K562 (cell line): ENCODE data around the gene RNF166. TPM values are rescaled to one million over a fixed set of nuclear protein-coding genes. Genes with fewer than 3 reads are reported as not detected.

Experiments used
- ATAC-seq: fragments of 200-7000 bp; cut with Tn5 transposase; 3 replicates; pipeline ENCODE4 v1.9.1; 2020; ENCODE audit warnings: moderate library complexity
- BruUV-seq: library from RNA; stranded (reverse); fragments of 400-500 nt; replicated peaks from 2 replicates; lab custom pipeline; 2021; lab: Mats Ljungman, UMichigan
- CTCF ChIA-PET: fragments of 300-600 bp; formaldehyde crosslinking; extraction: SDS; loops from one replicate; lab custom pipeline; 2021; ENCODE audit warnings: low intra/inter-chr PET ratio; lab: Yijun Ruan, JAX
- POLR2A ChIA-PET: fragments of 300-600, 350-650 bp; sonication (Branson Sonifier 250); formaldehyde crosslinking; extraction: SDS; loops from one replicate; lab custom pipeline; 2021; ENCODE audit warnings: antibody characterized with exemption, inconsistent platforms; lab: Yijun Ruan, JAX
- DNase-seq, 4 experiments: peaks; one replicate each; pipeline versions ENCODE4 v3.0.0 to v3.0.0-alpha.2; 2011 to 2018; ENCODE audit warnings: low spot score in 3 of 4, mixed read lengths in 3 of 4; ENCODE audit errors: extremely low read depth in 1 of 4
- FAIRE-seq: peaks from 2 replicates; lab custom pipeline; 2011; peaks lifted over from hg19 to GRCh38; lab: Jason Lieb, UNC
- H2AFZ ChIP-seq: 2 replicates; pipeline ENCODE4 v1.6.0; 2011; ENCODE audit warnings: low read depth, low read length, control low read depth, inconsistent platforms
- H3K27ac ChIP-seq: fragments of 200-600 bp; 3 replicates; pipeline ENCODE4 v1.8.0; 2011; ENCODE audit warnings: low read depth, mild to moderate bottlenecking, control low read depth, inconsistent platforms, low read length, moderate library complexity, mixed read lengths; ENCODE audit errors: extremely low read depth
- H3K27me3 ChIP-seq, 2 experiments: fragments of 300-600 bp in 1 of 2; 2 replicates in 1 of 2; 3 replicates in 1 of 2; pipeline versions ENCODE4 v1.6.0 to v1.8.0; 2011; ENCODE audit warnings: inconsistent platforms in 2 of 2, low read length in 2 of 2, mild to moderate bottlenecking in 1 of 2, mixed read lengths in 1 of 2, moderate library complexity in 1 of 2; ENCODE audit not compliant: control insufficient read depth in 2 of 2, insufficient read depth in 2 of 2
- H3K36me3 ChIP-seq: fragments of 300-600 bp; 3 replicates; pipeline ENCODE4 v1.8.0; 2011; ENCODE audit warnings: mild to moderate bottlenecking, low read length, inconsistent platforms; ENCODE audit not compliant: control insufficient read depth, insufficient read depth
- H3K4me1 ChIP-seq, 2 experiments: fragments of 200-600 bp in 1 of 2; replicated peaks in 1 of 2; 2 replicates in 1 of 2; 3 replicates in 1 of 2; pipeline versions ENCODE4 v1.5.1 to v1.8.0; 2011; ENCODE audit warnings: inconsistent platforms in 2 of 2, low read length in 2 of 2, mild to moderate bottlenecking in 1 of 2, mixed read lengths in 1 of 2, moderate library complexity in 1 of 2; ENCODE audit not compliant: control insufficient read depth in 2 of 2, insufficient read depth in 2 of 2
- H3K4me2 ChIP-seq: 2 replicates; pipeline ENCODE4 v1.6.1; 2011; ENCODE audit warnings: low read length, control low read depth, inconsistent platforms, mixed read lengths; ENCODE audit not compliant: insufficient read depth
- H3K4me3 ChIP-seq: fragments of 200-600 bp; sonication (generic), shearing (Covaris generic); 2 replicates; pipeline ENCODE4 v1.5.1; 2016; ENCODE audit warnings: control low read depth, inconsistent platforms
- H3K79me2 ChIP-seq: fragments of 200-600 bp; 3 replicates; pipeline ENCODE4 v1.8.0; 2011; ENCODE audit warnings: low read length, inconsistent platforms; ENCODE audit not compliant: control insufficient read depth, insufficient read depth
- H3K9ac ChIP-seq, 2 experiments: 2 replicates each; pipeline versions ENCODE4 v1.6.0 to v1.6.1; 2011; ENCODE audit warnings: low read depth in 2 of 2, low read length in 2 of 2, control low read depth in 1 of 2, inconsistent platforms in 1 of 2, mild to moderate bottlenecking in 1 of 2, mixed read lengths in 1 of 2; ENCODE audit not compliant: insufficient read depth in 1 of 2
- H3K9me1 ChIP-seq: one replicate; pipeline ENCODE4 v1.6.0; 2011; ENCODE audit warnings: inconsistent platforms, mild to moderate bottlenecking, low read length, moderate library complexity; ENCODE audit not compliant: control insufficient read depth, insufficient read depth
- H3K9me3 ChIP-seq: replicated peaks from 2 replicates; pipeline ENCODE4 v1.5.1; 2011; ENCODE audit warnings: low read depth, low read length, inconsistent platforms; ENCODE audit not compliant: control insufficient read depth, insufficient read depth
- H4K20me1 ChIP-seq: replicated peaks from 2 replicates; pipeline ENCODE4 v1.6.1; 2011; ENCODE audit warnings: low read length, inconsistent platforms, mixed read lengths; ENCODE audit not compliant: control insufficient read depth, insufficient read depth
- BHLHE40 ChIP-seq: IDR thresholded peaks from 2 replicates; pipeline ENCODE4 v1.6.1; 2011; ENCODE audit warnings: low read length, improper control_type of control experiment
- BRD4 ChIP-seq: fragments of 200-600 bp; sonication (generic); IDR thresholded peaks from 2 replicates; pipeline ENCODE4 v1.6.1; 2017; ENCODE audit warnings: inconsistent platforms
- CBX1 ChIP-seq: sonication (generic); IDR thresholded peaks from 2 replicates; pipeline ENCODE4 v1.6.1; 2016; ENCODE audit warnings: antibody characterized with exemption, low read depth, mild to moderate bottlenecking
- CEBPG ChIP-seq, 3 experiments: fragments of 200-800 bp in 1 of 3; sonication (Bioruptor generic) in 1 of 3; sonication (generic) in 1 of 3; formaldehyde crosslinking in 1 of 3; IDR thresholded peaks in 2 of 3; conservative IDR thresholded peaks in 1 of 3; 2 replicates each; pipeline versions ENCODE4 v1.6.1 to v1.8.0; 2016 to 2022; ENCODE audit warnings: missing compliant biosample characterization in 2 of 3, missing genetic modification characterization in 2 of 3, mild to moderate bottlenecking in 1 of 3, missing genetic modification reagents in 1 of 3
- EP400 ChIP-seq: fragments of 450-650 bp; IDR thresholded peaks from 2 replicates; pipeline ENCODE4 v1.6.1; 2017; ENCODE audit warnings: antibody characterized with exemption, mild to moderate bottlenecking, moderate library complexity
- KLF16 ChIP-seq: IDR thresholded peaks from 2 replicates; pipeline ENCODE4 v1.6.1; 2016; ENCODE audit warnings: antibody characterized with exemption
- MCM7 ChIP-seq, 2 experiments: fragments of 450-650 bp; IDR thresholded peaks; 2 replicates each; pipeline ENCODE4 v1.6.1; 2016 to 2018
- PRPF4 ChIP-seq: fragments of 200-400 bp; formaldehyde crosslinking; IDR thresholded peaks from one replicate; pipeline ENCODE4 v1.6.1; 2017; ENCODE audit warnings: low read length, low read depth, mild to moderate bottlenecking; ENCODE audit not compliant: insufficient read depth, poor library complexity, severe bottlenecking
- RBBP5 ChIP-seq: fragments of 200-600 bp; sonication (generic); IDR thresholded peaks from 2 replicates; pipeline ENCODE4 v1.6.1; 2012; ENCODE audit warnings: borderline replicate concordance, mild to moderate bottlenecking, low read length, control low read depth, inconsistent platforms; ENCODE audit not compliant: insufficient read depth, poor library complexity, severe bottlenecking
- SMC3 ChIP-seq: conservative IDR thresholded peaks from 2 replicates; pipeline ENCODE4 v1.6.1; 2011; ENCODE audit warnings: low read depth, low read length, improper control_type of control experiment; ENCODE audit not compliant: insufficient read depth
- SRF ChIP-seq, 2 experiments: fragments of 250-450, 450-650 bp in 1 of 2; sonication (Bioruptor Pico) in 1 of 2; sonication (generic) in 1 of 2; formaldehyde crosslinking; IDR thresholded peaks; 2 replicates each; pipeline versions ENCODE4 v1.5.0 to v1.5.1; 2020 to 2022; ENCODE audit warnings: mild to moderate bottlenecking in 1 of 2, missing genetic modification reagents in 1 of 2
- STAT5A ChIP-seq: IDR thresholded peaks from 2 replicates; pipeline ENCODE4 v1.6.1; 2012; ENCODE audit warnings: low read length, inconsistent platforms, borderline replicate concordance
- SUPT5H ChIP-seq: fragments of 450-650 bp; IDR thresholded peaks from 2 replicates; pipeline ENCODE4 v1.6.1; 2016
- WHSC1 ChIP-seq: IDR thresholded peaks from one replicate; pipeline ENCODE4 v1.6.1; 2012; ENCODE audit warnings: low read length, control low read depth, inconsistent platforms
- WGBS: fragments of 100-300 bp; shearing (Covaris generic); methylation state at CpG from one replicate; pipeline ENCODE4 v1.1.6; 2016; ENCODE audit warnings: low coverage, mixed read lengths; ENCODE audit not compliant: insufficient coverage; ENCODE audit errors: missing lambda C conversion rate; 5-methylcytosine and 5-hydroxymethylcytosine counted together
- in situ Hi-C: fragments of 300-500 bp; cut with MboI; formaldehyde crosslinking; loops from 4 replicates; pipeline ENCODE4 v1.15.0; 2018; ENCODE audit warnings: inconsistent platforms, mixed read lengths
- intact Hi-C: fragments of 100-400 bp; cut with micrococcal nuclease; formaldehyde crosslinking; loops from 2 replicates; pipeline ENCODE4 v1.14.2; 2022
- polyA plus RNA-seq, 8 experiments: library from polyadenylated mRNA; depleted of rRNA in 4 of 8; stranded (reverse) in 5 of 8; unstranded in 3 of 8; fragments of >200 nt; fragmentation: Nextera tagmentation in 2 of 8; fragmentation: Illumina TruSeq in 1 of 8; extraction: Ambion mirVana in 2 of 8; extraction: Trizol in 1 of 8; gene quantifications; 2 replicates each; pipeline versions ENCODE4 v1.2.1 to v1.2.3, GENCODE V29; 2011 to 2014; ENCODE audit warnings: inconsistent platforms in 1 of 8, missing spikeins in 1 of 8
- total RNA-seq, 7 experiments: library from RNA; depleted of rRNA in 6 of 7; stranded (reverse); fragments of >200 nt in 6 of 7; fragmentation: Illumina TruSeq in 2 of 7; extraction: Trizol in 2 of 7; gene quantifications; 2 replicates each; pipeline versions ENCODE4 v1.2.1 to v1.2.3, GENCODE V29; 2011 to 2021; ENCODE audit warnings: low replicate concordance in 1 of 7
- TF ChIP-seq, protein P1 (sequence below): fragments of 250-450 bp; sonication (Bioruptor Pico); IDR thresholded peaks from 2 replicates; pipeline ENCODE4 v1.5.0; 2020; ENCODE audit warnings: mild to moderate bottlenecking
- TF ChIP-seq, protein P2 (sequence below), 2 experiments: IDR thresholded peaks; 2 replicates each; pipeline ENCODE4 v1.6.1; 2011; ENCODE audit warnings: borderline replicate concordance in 1 of 2, control low read depth in 1 of 2, low read depth in 1 of 2, low read length in 1 of 2, mild to moderate bottlenecking in 1 of 2, mixed read lengths in 1 of 2, moderate library complexity in 1 of 2; ENCODE audit not compliant: insufficient read depth in 1 of 2, insufficient read length in 1 of 2, poor library complexity in 1 of 2, severe bottlenecking in 1 of 2; ENCODE audit errors: extremely low read depth in 1 of 2
- TF ChIP-seq, protein P3 (sequence below): sonication (generic); formaldehyde crosslinking; IDR thresholded peaks from 2 replicates; pipeline ENCODE4 v1.9.0; 2022; ENCODE audit warnings: mild to moderate bottlenecking, missing genetic modification reagents

Gene RNF166
- total and polyA plus RNA-seq, 9 of the 15 experiments (the other 6 are each of a cell fraction or from before 2014, with no cell fraction given), result 0.56 to 60.3 (median 19.5) TPM

DNA sequence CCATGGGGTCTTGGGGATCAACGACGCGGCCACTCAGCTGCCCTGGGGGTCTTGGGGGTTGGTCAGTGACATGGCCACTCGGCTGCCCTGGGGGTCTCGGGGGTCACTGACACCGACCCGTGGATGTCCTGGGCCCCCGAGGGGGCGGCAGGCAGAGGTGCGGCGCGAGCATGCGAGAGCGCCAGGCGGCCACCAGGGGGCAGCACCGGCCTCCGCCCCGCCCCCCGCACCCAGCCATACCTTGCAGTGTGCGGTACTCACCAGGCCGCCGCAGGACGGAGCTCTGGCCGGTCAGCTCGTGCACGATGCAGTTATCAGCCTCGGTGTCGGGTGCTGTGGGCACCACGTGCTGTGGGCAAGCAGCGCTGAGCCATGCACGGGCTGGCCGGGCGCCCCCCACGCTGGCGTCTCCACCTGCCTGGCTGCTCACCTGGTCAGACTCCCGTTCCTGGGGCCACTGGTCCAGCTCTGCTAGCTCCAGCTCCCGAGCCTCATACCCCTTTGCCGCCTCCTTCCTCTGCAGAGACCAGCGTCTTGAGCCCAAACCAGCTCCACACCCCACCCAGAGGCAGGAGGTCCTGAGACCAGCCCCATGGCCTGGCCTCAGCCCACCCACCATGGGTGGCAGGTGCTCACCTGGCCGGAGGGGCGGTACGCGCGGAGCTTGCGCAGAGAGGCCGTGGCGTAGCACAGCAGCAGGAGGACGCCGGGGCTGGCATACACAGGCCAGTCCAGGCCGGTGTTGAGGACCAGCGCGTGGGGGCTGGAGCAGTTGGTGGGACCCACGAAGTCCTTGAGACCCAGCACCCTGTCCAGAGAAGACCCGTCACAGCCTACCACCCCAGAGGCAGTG lies 31.3 kb upstream of the RNF166 start:
- peak overlapping the region in 1 of 2 experiments; percentile 74; a peak in 2 of 4 replicates for H3K9ac ChIP-seq
- H3K36me3 ChIP-seq, result peaks cover 99% of the 10 kb centered on the region
- H3K9me3 ChIP-seq, result no peaks in the 10 kb centered on the region
- peak; percentile 97 for FAIRE-seq
- peaks cover 0 to 94% of the 10 kb centered on the region in 2 experiments; a peak in 3 of 5 replicates for H3K4me1 ChIP-seq
- H3K4me2 ChIP-seq, result no peak overlapping the region
- no peak overlapping the region for H3K27ac ChIP-seq
- POLR2A ChIA-PET, result interaction anchor here (0.6 to 1.7 kb wide), 17 partner anchors 9 to 155 kb away, joined by 3 to 17 read pairs (median 5); partner anchors contain the start of gene PIEZO1
- no peaks in the 10 kb centered on the region for H3K9me1 ChIP-seq
- BruUV-seq, result no TSS peak
- intact Hi-C loops, result loop anchor here (2.0 kb wide), 1 partner anchor 47 kb away; the partner anchor contains the start of gene PIEZO1
- H3K4me3 ChIP-seq, result no peak overlapping the region
- peaks cover 13% of the 10 kb centered on the region for H4K20me1 ChIP-seq
- H2AFZ ChIP-seq, result no peak overlapping the region
- DNase-seq, result peak; percentile 92 to 97 (median 93)
- CTCF ChIA-PET, result interaction anchor here (0.6 to 3.1 kb wide), 16 partner anchors 14 to 430 kb away, joined by 3 to 51 read pairs (median 4); partner anchors contain the start of genes APRT and PIEZO1
- in situ Hi-C loops, result no loop called here
- peaks cover 7% of the 10 kb centered on the region; the same call in 2 of the 3 replicates for H3K79me2 ChIP-seq
- peak; percentile 97 for ATAC-seq
- 37% methylated on average over 41 of the region's 54 CpGs for WGBS
- no peaks in the 10 kb centered on the region for H3K27me3 ChIP-seq
- TF ChIP-seq SRF (CRISPR knock-in tag; IDR thresholded peaks at IDR 0.05), result peak in 1 of 2 experiments; percentile 54; a peak in 1 of 4 replicates
- no peak for TF ChIP-seq WHSC1
- TF ChIP-seq CBX1, result peak; percentile 73; the same call in 1 of the 2 replicates
- no peak for TF ChIP-seq MCM7 (IDR thresholded peaks at IDR 0.05)
- TF ChIP-seq BRD4, result no peak
- TF ChIP-seq STAT5A, result peak; percentile 16; the same call in 1 of the 2 replicates
- peak; percentile 28; the same call in 1 of the 2 replicates for TF ChIP-seq SUPT5H
- TF ChIP-seq, protein P1, sequence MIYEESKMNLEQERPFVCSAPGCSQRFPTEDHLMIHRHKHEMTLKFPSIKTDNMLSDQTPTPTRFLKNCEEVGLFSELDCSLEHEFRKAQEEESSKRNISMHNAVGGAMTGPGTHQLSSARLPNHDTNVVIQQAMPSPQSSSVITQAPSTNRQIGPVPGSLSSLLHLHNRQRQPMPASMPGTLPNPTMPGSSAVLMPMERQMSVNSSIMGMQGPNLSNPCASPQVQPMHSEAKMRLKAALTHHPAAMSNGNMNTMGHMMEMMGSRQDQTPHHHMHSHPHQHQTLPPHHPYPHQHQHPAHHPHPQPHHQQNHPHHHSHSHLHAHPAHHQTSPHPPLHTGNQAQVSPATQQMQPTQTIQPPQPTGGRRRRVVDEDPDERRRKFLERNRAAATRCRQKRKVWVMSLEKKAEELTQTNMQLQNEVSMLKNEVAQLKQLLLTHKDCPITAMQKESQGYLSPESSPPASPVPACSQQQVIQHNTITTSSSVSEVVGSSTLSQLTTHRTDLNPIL, result no peak
- TF ChIP-seq, protein P2, sequence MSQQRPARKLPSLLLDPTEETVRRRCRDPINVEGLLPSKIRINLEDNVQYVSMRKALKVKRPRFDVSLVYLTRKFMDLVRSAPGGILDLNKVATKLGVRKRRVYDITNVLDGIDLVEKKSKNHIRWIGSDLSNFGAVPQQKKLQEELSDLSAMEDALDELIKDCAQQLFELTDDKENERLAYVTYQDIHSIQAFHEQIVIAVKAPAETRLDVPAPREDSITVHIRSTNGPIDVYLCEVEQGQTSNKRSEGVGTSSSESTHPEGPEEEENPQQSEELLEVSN (IDR thresholded peaks at IDR 0.05; ENCODE audit: borderline replicate concordance in 1 of 2, extremely low read depth in 1 of 2, insufficient read depth in 1 of 2, insufficient read length in 1 of 2, low read depth in 1 of 2, low read length in 1 of 2, poor library complexity in 1 of 2, severe bottlenecking in 1 of 2), result peak; percentile 91
- peak; percentile 53 for TF ChIP-seq RBBP5
- peak; percentile 97 for TF ChIP-seq BHLHE40
- TF ChIP-seq SMC3, result peak; percentile 91
- peak; percentile 15; the same call in 1 of the 2 replicates for TF ChIP-seq CEBPG (CRISPR knock-in tag; IDR thresholded peaks at IDR 0.05)
- TF ChIP-seq CEBPG (tag; conservative IDR thresholded peaks at IDR 0.05 in 1 of 2, IDR thresholded peaks at IDR 0.05 in 1 of 2), result no peak
- TF ChIP-seq KLF16, result peak; percentile 71; the same call in 1 of the 2 replicates
- TF ChIP-seq, protein P3, sequence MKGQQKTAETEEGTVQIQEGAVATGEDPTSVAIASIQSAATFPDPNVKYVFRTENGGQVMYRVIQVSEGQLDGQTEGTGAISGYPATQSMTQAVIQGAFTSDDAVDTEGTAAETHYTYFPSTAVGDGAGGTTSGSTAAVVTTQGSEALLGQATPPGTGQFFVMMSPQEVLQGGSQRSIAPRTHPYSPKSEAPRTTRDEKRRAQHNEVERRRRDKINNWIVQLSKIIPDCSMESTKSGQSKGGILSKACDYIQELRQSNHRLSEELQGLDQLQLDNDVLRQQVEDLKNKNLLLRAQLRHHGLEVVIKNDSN (CRISPR knock-in tag), result peak; percentile 81
- no peak for TF ChIP-seq PRPF4
- peak; percentile 95 for TF ChIP-seq EP400
